RPMI8226 (cell line): Measurements from ENCODE around the gene CEBPZOS.

Experiments
- DNase-seq: peaks from one replicate; pipeline ENCODE4 v3.0.0-alpha.2; 2015

Gene CEBPZOS

DNA sequence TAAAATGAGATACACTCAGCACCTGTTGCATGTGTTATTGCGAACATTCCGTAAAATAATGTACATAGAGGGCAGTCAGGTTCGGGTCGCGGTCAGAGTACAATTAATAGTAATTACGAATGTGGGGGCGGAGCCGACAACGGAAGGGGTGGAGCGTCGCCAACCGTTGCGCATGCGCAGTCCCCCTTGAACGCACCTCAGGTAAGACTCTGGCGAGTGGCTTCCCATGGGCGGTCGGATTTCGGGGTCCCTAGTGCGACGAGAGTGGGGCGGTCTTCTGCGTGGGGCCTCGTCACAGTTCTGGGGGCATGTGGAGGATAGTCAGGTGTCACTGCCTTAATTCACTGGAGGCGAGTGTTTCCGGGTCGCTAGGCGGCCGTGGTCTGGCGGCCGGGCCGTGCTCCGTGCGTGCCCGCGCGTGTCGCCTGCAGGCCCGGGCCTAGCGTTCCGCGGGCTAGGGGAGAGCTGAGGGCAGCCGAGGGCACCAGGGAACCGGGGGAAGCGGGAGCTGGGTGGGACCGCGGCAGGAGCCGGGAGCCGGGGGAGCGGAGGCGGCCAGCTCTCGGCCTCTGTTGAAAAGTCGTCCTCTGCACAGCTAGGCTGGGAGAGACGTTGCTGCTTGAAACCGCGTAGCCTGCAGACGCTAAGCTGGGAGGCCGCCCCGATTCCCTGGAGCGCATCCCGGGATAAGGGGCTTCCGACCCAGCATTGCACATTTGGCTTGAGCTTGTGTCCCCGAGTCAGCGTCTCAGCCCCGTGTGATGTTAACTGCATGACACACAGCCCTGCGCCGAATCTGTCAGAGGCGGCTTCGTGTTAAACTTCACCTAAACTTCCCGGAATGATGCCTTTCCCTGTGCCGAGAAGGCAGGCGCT is at the start of gene CEBPZOS:
Gene CEBPZOS, plus strand, starts transcription at position 177 of the 876 bp plus-strand sequence. CDS start 3,209 bp downstream, outside the sequence.
- peak; percentile 88 for DNase-seq

DNA sequence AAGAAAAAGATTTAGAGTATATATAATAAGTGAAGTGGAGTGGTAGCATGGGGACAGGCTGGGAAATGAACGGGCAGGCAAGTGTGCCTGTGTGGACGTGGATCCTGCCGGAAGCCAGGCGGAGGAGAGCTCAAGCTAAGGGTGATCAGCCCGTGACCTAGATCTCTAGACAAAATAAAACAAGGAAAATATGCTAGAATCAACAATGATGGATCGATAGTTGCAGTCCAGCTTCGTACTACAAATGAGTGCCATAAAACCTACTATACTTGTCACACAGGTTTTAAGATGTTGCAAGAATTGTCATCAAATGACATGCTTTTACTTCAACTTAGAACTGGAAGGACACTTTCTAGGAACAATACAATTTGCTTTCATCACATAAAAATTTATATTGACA is 48.0 kb upstream of the CEBPZOS start:
- DNase-seq: no peak

DNA sequence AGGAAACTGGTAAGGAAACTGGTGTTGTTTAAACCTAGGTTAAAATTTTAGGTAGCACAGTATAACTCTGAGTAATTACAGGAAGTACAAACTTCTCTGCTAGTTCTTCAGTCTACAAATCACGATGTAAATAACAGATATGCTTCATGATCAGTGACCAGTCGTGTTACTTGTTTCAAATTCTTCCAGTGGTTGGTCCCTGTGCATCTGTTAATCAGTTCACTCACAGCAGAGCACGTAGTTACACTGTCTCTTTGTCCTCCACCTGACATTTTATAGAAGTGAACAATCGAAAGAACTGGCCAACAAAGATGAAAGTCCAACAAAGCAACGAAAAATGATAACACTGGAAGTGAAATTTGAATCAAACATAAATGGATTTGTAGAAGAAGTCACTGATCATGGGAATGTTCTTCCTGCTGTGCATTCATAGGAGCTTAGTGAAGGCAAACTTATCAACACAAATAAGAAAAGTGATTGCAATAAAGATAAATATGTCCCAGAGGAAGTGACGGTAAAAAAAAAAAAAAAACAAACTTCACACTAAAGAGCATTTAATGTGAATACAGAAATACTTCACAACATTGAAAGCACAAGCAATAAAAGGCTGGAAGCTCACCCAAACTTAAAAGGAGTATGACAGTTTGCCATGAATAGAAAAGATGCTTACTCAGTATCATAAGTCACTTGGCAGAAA is 46.5 kb upstream of the CEBPZOS start:
- DNase-seq: no peak

DNA sequence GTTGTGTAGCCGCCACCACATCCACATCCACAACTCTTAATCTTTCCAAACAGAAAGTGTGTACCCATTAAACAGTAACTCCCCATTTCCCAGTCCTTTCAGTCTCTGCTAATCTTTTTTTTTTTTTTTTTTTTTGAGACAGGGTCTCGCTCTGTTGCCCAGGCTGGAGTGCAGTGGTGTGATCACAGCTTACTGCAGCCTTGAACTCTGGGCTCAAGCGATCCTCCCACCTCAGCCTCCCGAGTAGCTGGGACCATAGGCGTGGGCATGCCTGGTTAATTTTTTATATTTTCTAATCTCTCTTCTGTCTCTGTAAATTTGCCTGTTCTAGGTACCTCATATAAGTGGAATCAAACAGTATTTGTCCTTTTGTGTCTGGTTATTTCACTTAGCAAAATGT is 43.1 kb upstream of the CEBPZOS start:
- DNase-seq: no peak

DNA sequence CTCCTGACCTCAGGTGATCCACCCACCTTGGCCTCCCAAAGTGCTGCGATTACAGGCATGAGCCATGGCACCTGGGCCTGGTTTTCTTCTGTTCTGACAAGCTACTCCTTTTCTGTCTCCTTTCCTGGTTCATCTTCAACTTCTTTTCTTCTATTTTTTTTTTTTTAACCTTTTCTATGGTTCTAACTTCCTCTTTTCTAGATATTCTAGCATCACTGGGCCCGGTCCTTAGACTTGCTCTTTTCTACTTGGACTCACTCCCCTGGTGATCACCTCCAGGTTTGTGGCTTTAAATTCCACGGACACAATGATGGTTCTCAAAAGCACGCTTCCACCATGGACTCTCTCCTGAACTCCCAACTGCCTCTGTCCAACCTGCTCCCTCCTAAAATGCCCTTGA is 41.5 kb upstream of the CEBPZOS start:
- peak; percentile 7 for DNase-seq

DNA sequence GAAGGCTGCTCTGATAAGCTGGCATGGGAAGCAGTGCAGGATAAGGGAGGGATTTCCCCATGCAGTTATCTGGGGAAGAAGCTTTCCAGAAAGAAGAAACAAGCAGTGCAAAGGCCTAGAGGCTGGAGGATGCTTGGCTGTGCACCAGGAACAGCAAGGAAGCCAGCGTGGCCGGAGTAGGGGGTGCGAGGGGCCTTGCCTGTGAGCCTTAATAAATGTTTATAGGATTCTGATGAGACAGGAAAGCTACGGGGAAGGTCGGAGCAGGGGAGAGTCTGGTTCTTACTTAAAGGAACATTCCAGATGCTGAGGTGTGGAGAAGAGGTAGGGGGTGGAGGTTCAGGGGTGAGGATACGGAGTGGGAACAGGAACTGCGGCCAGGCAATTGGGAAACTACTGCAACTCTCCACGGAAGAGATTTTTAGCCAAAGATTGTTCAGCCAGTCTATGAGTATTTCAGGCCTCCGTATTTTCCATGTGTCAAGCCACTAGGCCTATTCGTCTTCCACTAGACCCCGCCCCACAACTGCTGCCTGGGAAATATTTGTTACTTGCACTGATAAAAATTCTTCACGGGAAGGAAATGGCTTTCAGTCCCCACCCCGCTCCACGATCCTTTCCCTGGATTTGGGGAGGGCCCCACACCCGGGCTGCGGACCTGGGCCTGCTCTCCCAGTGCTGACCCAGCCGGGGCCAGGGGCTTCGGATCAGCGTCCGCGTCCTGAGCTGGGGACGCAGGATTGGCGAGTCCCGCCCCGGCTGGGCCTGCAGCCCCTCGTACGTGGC is 40.0 kb upstream of the CEBPZOS start:
- peak; percentile 31 for DNase-seq

DNA sequence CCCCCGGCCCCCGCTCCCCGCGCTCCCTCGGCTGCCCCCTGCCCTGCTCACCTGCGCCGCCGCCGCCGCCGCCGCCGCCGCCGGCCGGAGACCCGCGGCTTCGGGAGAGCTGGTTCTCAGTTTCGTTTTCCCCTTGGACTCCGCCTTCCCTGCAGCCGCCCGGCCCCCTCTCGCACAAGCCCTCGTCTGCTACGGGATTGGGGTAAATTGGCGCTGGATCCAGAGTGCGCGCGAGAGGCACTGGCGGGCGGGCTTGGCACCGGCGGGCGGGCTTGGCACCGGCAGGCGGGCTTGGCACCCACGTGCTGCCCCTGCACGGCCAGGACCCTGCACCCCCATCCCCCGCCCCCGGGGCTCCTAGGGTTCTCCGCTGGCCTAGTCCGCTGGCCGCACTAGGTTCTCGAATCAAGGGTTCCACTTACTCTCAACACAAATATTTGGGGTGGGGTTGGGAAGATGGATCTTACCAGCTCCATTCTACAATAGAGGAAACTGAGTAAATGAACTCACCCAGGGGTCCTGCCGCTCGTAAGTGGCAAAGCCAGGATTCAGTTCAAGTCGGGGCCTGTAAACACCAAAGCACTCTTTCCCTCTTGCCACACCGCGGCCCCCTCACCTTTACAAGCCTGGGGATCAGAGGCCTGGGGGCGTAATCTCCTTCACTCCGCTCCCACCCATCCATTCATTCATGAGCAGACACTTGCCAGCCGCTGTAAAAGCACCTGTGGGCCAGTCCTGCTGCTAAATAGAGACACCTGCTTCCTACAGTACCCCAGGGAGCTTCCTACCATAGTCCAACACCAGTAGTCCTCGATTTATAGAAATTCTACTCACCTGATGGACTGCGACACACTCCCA is 39.2 kb upstream of the CEBPZOS start, which contains the start of gene EIF2AK2:
Gene EIF2AK2, minus strand, starts transcription at position 124 of the 858 bp plus-strand sequence. CDS start 9,174 bp downstream, outside the sequence.
- peak; percentile 90 for DNase-seq

DNA sequence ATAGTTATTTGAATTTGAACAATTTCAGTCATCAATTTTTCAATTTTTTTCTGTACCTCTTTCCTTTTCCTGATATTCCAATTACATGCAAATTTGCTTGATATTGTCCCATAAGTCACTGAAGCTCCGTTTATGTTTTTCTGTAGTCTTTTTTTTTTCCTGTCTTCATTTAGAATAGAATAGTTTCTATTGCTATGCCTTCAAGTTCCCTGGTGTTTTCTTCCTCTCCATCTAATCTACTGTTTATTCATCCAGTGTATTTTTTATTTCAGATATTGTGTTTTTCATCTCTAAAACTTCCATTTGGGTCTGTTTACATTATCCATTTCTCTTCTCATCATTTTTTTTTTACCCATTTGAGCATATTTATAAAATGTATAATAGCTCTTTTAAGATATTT is 31.5 kb upstream of the CEBPZOS start:
- DNase-seq: no peak

DNA sequence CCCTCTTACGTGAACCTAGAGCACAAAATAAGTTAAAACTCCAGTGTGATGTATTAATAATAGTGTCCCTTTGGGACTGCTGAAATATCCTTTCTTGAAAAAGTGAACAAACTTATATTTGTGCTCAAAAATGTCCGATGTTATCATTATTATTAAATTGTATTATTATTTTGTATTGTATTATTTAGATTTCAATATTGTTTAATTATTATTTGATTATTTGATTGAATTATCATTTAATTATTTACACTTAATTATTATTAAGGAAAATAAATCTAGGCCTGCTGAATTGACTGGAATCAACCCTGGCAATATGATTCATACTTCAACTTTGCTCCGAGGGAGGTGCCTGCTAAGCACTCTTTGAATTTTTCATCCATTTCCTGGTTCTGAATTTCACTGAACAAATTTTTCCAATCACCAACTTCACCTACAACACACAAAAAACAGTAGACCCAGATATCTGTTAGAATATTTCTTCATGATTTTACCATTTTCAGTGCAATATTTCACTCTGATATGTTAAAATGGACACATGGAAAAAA is 28.6 kb upstream of the CEBPZOS start:
- no peak for DNase-seq

DNA sequence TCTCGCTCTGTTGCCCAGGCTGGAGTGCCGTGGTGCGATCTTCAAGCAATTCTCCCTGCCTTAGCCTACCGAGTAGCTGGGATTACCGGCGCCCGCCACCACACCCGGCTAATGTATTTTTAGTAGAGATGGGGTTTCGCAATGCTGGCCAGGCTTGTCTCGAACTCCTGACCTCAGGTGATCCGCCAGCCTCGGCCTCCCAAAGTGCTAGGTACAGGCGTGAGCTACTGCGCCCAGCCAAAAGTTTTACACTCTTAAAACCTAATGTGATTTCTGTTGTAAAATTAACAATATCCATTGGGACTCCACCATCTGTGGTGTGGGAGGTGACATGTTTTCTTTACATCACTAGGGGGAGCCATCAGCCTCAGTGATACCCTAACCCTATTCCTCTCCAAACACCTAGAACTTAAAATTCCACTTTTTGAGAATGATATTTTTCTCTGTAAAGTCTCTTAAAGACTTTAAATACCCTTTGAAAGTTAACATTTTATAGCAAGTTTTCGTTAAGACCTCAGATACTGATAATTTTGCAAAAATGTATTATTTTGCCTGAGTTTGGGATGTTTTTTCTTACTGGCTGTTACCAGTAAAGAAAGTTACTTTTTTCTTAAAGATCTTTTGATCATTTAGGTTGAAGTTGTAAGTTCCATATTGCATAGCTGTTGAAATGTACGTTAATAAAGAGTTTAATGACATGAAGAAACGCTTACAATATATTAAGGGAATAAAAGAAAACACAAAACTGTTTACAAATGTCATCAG is 27.9 kb upstream of the CEBPZOS start:
- peak; percentile 57 for DNase-seq

DNA sequence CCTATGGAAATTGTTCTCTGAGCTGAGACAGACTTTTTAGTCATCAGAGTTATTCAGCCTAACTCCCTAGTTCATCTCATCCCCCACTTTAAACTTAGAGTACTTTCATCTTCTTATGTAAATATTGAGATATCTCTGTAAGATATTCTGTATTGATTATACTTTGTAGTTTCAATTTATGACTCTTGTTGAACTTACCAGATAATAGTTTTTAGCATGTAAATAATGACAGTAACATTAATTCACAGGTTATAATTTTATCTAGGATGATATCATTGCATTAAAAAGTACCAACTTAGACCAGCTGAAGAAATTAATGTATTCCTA is 24.7 kb upstream of the CEBPZOS start:
- no peak for DNase-seq

DNA sequence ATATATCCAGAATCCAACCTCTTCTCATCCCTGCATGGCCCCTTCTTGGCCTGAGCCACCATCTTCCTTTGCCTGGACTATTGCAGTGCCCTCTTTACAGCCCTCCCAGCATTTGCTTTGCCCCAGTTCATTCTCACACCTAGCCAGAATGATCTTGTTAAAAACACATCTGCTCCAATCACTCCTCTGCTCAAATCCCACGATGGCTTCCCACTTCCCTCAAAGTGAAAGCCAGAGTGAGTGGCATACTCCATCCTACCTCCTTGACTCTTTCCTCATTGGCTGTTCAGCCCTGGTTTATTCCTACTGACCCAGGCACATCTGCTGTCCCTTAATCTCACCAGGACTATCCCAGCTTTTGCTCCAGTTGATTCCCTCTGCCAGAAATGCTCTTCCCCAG is 22.6 kb upstream of the CEBPZOS start:
- DNase-seq: no peak

DNA sequence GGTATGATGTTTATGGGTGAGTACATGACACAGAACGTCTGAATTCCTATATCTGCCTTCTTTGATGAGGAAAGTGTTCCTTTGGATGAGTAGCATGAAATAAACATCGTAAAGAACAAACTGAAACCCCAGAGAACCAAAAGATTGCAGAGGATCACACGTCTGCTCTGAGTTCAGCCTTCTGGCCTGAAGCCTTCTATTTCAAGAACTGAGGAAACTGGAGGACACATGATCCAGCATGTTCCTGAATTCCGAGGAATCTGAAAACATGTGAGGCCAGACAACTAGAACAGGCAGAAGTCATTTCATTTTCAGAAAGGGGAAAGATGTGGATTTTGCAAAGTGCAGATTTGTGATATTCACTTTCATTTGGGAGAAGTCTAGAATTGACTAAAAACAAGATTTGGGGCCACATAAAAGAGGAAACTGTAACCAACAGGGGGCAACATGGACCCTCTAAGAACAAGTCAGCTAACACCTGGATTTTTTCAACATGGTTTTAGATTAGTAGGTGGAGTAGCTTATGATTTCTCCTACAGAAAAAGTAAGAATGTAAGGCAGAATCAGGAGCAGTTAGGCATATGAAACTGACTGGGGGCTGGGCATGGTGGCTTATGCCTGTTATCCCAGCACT is 16.2 kb upstream of the CEBPZOS start:
- DNase-seq: no peak

DNA sequence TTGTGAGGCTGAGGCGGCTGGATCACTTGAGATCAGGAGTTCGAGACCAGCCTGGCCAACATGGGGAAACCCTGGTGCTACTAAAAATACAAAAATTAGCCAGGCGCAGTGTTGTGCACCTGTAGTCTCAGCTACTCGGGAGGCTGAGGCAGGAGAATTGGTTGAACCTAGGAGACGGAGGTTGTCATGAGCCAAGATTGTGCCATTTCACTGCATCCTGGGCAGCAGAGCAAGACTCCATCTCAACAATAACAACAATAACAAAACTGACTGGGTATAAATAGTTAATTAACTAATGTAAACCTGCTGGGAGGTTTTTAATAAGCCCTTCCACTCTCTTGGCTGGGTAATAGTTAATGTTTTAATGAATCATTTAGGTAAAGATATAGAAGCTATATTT is 15.7 kb upstream of the CEBPZOS start:
- no peak for DNase-seq

DNA sequence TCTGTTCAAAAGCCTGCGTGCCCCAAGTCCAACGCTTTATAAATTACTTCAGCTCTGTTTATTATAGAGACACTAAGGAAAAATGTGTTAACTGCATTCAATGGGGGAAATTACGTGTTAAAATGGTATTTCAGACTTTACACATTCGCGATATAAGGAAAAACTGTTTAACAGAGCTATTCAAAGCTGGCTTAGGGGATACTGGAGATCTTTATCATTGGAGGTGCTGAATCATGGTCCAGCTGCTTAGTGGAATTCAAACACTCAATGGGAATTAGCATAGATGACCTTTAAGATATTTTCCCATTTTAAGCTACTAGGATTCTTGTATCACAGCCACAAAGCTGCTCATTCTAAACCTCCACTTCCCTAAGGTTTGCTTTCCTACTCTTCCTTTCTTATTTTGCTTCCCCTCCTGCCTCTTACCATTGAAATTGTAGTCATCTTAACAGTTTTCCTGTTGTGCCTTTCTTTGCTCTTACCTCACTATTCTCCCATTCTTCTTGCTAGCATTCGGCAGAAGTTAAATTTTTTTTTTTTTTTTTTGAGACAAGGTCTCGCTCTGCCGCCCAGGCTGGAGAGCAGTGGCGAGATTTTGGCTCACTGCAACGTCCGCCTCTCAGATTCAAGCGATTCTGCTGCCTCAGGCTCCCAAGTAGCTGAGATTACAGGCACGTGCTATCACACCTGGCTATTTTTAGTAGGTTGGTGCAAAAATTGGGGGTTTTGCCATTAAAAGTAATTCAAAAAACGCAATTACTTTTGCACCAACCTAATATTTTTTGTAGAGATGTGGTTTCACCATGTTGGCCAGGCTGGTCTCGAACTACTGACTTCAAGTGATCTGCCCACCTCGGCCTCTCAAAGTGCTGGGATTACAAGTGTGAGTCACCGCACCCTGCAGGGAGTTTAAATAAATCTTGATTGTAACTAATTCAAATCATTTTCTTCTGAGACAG is 14.3 kb upstream of the CEBPZOS start:
- no peak for DNase-seq

DNA sequence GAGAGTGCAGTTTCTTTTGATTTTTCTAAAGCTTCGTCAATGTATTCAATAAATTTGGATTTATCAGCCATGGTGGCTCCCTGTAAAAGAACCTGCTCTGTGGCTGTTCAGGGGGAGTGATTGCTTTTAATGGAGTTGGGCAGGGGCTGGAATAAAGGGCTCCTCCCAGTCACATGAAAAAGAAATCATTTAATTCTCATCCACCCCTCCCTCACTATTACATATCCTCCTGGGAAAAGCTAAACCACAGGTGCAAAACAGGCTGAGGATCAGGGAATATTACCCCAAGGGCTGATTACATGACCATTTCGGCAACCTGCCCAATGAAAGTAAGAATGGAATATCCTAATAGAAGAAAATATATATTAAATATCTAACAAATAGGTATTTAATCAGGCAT is 7.7 kb upstream of the CEBPZOS start, which contains the start of gene SULT6B1:
Gene SULT6B1, minus strand, starts transcription at position 101 of the 400 bp plus-strand sequence. Its CDS starts 30 bp downstream, at position 71.
- no peak for DNase-seq

DNA sequence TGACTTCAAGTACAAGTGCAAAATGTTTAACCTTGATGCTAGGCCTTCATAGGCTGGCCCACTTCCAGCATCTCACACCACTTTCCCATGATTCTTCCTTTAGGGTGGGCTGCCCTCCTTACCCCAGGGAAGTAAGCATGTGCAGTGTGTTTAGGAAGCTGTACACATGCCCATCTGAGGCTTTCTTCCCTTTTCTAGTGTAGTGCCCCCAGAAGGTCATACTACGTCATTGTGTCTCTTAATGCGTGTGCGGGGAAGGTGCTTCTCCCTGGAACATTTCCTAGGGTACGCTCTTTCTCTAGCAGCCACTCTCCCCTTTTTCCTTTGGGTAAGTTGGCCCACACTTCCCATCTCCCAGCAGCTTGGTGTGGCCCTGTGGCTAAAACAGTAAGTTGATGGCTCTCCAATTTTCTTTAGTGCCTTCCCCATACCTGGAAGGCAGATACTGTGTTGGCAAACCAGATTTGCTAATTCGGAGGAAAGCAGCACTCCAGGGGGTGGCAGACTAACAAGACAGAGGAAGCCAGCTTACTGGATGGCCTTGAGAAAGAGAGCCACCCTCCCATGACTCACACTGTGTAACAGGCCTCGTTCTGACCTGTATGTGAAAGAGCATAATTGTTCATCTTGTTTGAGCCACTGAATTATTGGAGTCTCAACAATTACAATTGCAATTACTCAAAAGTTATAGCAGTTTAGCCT is 6.7 kb upstream of the CEBPZOS start:
- no peak for DNase-seq

DNA sequence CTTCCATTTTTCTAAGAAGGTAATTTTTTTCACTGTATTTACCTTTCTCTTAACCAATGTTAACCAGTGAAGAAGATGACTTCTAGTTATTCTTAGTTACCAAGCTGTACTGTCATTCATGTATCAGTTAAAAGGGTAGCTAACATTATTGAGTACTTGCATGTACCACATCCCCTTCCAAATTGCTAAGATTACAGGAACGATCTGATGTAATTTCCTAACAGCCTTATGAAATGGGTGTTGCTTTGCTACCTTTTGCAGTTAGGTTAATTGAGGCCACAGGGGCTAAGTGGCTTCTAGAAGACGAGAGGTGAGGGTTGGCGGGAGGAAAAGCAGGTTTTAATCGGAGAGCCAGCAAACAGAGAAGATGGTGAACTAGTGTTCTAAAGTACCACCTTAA is 6.0 kb upstream of the CEBPZOS start:
- DNase-seq: no peak

DNA sequence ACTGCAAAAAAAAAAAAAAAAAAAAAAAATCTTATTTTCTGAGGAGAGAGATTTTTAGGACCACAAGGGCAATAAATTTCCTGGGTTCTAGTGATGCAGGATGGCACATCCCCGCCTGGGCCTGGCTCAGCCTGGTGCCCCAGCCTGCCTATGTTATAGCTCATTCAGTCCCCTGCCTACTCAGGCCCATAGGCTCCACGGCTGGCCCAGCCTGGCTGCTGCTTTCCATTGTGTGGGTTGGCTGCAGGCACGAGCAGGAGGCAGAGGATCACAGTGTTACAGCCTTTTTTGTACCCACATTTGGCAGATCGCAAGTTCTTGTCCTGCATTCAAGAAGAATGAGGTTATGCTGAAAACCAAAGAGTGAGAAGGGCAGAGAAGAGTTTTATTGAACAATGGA is 5.0 kb upstream of the CEBPZOS start:
- DNase-seq: no peak
